Cardiac muscle cell (in vitro differentiated cells and primary cell): ENCODE measurements around the gene RESP18. TPM values are rescaled to one million over a fixed set of nuclear protein-coding genes. Genes with fewer than 3 reads are reported as not detected.

Experiments used
- DNase-seq, 2 donors: peaks; one replicate each; pipeline versions ENCODE4 v3.0.0 to v3.0.0-alpha.2; 2010 to 2017; ENCODE audit warnings: low read depth in 1 of 2, low spot score in 1 of 2
- H3K27ac ChIP-seq: fragments of 200-600 bp; sonication (generic); 2 replicates; pipeline ENCODE4 v1.5.1; 2016
- H3K27me3 ChIP-seq: fragments of 200-600 bp; sonication (generic); 2 replicates; pipeline ENCODE4 v1.6.0; 2016; ENCODE audit warnings: control low read depth
- H3K36me3 ChIP-seq: fragments of 200-600 bp; sonication (generic); 2 replicates; pipeline ENCODE4 v1.5.1; 2016; ENCODE audit warnings: control low read depth
- H3K4me1 ChIP-seq: fragments of 200-600 bp; sonication (generic); 2 replicates; pipeline ENCODE4 v1.8.1; 2017; ENCODE audit warnings: low read depth, mild to moderate bottlenecking, mixed run types
- H3K4me3 ChIP-seq: fragments of 200-600 bp; sonication (generic); 2 replicates; pipeline ENCODE4 v1.5.1; 2016; ENCODE audit warnings: mild to moderate bottlenecking
- H3K9me3 ChIP-seq: fragments of 200-600 bp; sonication (generic); 2 replicates; pipeline ENCODE4 v1.5.1; 2017; ENCODE audit warnings: low read depth, mild to moderate bottlenecking, control low read depth
- polyA plus RNA-seq: library from polyadenylated mRNA; unstranded; fragments of >200 nt; fragmentation: Nextera tagmentation; extraction: Ambion mirVana; gene quantifications from 2 replicates; pipeline ENCODE4 v1.2.1, GENCODE V29; 2016
- total RNA-seq: library from RNA; depleted of rRNA; stranded (reverse); fragments of >200 nt; gene quantifications from 2 replicates; pipeline ENCODE4 v1.2.3, GENCODE V29; 2016
- TF ChIP-seq, protein P1 (sequence below): IDR thresholded peaks from 2 replicates; pipeline ENCODE4 v1.5.1; 2012; ENCODE audit warnings: low read depth, mild to moderate bottlenecking, low read length

Gene RESP18
- total and polyA plus RNA-seq, 2 experiments from 2014 or later: not detected

DNA sequence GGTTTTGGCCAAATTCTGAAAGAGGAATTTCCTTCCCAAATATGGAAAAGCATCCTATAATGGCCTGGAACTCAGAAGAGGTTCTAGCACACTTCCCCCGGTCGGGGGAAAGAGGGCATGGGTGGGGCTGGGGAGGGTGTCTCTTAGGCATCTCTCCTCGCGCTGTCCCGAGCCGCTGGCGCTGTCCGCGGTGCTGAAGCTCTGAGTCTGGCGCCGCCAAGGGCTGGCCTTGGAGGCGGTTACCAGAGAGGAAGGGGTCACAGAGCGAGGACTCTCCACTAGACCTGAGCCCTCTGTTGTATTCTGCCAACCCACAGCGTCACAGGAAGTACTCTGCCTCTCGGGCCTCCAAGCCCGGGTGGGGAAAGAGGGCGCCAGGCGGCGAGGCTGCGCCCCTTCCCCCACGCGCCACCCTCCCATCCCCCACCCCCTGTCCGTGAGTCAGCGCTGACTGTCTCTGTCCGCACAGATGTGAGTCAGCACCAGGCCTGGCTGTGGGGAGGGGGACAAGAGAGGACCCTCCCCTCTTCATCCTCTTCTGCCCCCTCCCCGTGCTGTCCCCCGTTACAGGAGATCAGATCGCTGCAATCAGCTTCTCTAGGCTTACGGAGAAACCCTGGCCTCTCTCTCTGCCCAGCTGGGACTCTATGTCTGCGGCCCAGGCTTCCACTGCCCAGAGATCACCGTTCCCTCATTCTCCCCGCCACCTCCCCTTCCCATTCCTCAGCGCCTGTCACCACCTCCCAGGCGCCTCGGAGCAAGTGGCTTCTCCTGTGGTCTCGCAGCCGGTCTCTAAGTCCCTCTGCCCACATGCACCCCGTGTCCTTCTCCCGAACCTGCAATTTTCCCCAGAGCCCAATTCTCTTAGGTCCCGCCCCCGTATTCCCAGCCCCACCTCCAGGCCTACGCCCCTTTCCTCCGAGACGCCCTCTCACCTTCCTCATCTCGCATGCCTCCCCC, 24.1 kb downstream of the RESP18 start:
- H3K9me3 ChIP-seq: no peaks in the 10 kb centered on the region
- H3K27me3 ChIP-seq: peaks cover 83% of the 10 kb centered on the region
- DNase-seq: peak; percentile 77 to 92
- TF ChIP-seq, protein P1, sequence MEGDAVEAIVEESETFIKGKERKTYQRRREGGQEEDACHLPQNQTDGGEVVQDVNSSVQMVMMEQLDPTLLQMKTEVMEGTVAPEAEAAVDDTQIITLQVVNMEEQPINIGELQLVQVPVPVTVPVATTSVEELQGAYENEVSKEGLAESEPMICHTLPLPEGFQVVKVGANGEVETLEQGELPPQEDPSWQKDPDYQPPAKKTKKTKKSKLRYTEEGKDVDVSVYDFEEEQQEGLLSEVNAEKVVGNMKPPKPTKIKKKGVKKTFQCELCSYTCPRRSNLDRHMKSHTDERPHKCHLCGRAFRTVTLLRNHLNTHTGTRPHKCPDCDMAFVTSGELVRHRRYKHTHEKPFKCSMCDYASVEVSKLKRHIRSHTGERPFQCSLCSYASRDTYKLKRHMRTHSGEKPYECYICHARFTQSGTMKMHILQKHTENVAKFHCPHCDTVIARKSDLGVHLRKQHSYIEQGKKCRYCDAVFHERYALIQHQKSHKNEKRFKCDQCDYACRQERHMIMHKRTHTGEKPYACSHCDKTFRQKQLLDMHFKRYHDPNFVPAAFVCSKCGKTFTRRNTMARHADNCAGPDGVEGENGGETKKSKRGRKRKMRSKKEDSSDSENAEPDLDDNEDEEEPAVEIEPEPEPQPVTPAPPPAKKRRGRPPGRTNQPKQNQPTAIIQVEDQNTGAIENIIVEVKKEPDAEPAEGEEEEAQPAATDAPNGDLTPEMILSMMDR: no peak
- no peaks in the 10 kb centered on the region for H3K36me3 ChIP-seq
- no peak overlapping the region for H3K27ac ChIP-seq
- H3K4me1 ChIP-seq: no peaks in the 10 kb centered on the region
- peak overlapping the region; percentile 7 for H3K4me3 ChIP-seq

DNA sequence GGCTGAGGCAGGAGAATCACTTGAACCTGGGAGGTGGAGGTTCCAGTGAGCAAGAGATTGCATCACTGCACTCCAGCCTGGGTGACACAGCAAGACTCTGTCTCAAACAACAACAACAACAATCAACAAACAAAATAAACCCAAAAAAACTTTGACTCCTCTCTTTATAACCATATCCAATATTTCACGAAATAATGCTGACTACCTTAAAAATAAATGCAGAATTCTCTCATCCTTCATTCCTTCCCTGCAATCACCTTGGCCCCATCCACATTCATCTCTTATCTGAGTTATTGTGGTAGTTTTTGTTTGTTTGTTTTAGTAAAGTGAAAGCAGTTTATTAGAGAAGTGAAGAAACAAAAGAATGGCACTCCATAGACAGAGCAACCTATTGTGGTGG, 26.5 kb downstream of the RESP18 start:
- no peak for DNase-seq
- TF ChIP-seq, protein P1: no peak
- H3K27me3 ChIP-seq: peaks cover 97% of the 10 kb centered on the region

GRCh38 chr2:219304223-219304622, 28.3 kb downstream of the RESP18 start:
- DNase-seq: no peak
- H3K27ac ChIP-seq: no peak overlapping the region
- H3K27me3 ChIP-seq: peaks cover 94% of the 10 kb centered on the region
- H3K4me3 ChIP-seq: no peak overlapping the region
- no peaks in the 10 kb centered on the region for H3K4me1 ChIP-seq
- no peaks in the 10 kb centered on the region for H3K36me3 ChIP-seq
- TF ChIP-seq, protein P1: no peak
- no peaks in the 10 kb centered on the region for H3K9me3 ChIP-seq

More for the DNA sequence above, 26.5 kb downstream of the RESP18 start:
- Histone ChIP-seq H3K4me3 (no peak overlapping the region), H3K36me3 (no peaks in the 10 kb centered on the region), H3K4me1 (no peaks in the 10 kb centered on the region), H3K9me3 (no peaks in the 10 kb centered on the region), H3K27ac (no peak overlapping the region)

GRCh38 chr2:219302412-219302968, 30.1 kb downstream of the RESP18 start:
- DNase-seq: no peak
- no peak overlapping the region for H3K27ac ChIP-seq
- H3K4me1 ChIP-seq: no peaks in the 10 kb centered on the region
- no peak overlapping the region for H3K4me3 ChIP-seq
- H3K27me3 ChIP-seq: peaks cover 77% of the 10 kb centered on the region
- TF ChIP-seq, protein P1: no peak
- H3K9me3 ChIP-seq: no peaks in the 10 kb centered on the region
- H3K36me3 ChIP-seq: no peaks in the 10 kb centered on the region

GRCh38 chr2:219300022-219300421, 32.5 kb downstream of the RESP18 start:
- Histone ChIP-seq H3K9me3 (no peaks in the 10 kb centered on the region), H3K4me1 (no peaks in the 10 kb centered on the region), H3K36me3 (no peaks in the 10 kb centered on the region), H3K27ac (no peak overlapping the region), H3K27me3 (peaks cover 54% of the 10 kb centered on the region), H3K4me3 (no peak overlapping the region)
- DNase-seq: no peak
- TF ChIP-seq, protein P1: no peak
